Measurements from ENCODE around the gene LUZP2.

The LUZP2 gene

DNA sequence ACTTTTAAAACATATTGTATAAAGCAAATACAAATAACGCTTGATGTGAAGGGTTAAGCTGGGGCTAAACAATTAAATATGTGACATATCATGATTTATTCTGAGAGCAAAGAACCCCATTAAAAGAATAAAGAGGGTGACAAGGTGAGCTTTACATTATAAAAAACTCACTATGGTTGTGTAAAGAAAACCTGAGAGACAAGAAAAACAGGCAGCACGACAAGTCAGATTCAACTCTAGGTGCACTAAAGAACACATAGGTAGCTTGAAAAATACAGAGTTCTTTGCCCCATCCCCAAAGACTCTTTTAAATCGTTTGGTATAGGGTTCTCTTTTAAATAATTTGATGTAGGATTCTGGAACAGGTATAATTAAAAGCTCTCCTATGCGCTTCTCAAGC, 63.5 kb downstream of the LUZP2 start:
- H3K4me3 ChIP-seq (ENCODE audit: low read depth, low read length) = no peak overlapping the region

DNA sequence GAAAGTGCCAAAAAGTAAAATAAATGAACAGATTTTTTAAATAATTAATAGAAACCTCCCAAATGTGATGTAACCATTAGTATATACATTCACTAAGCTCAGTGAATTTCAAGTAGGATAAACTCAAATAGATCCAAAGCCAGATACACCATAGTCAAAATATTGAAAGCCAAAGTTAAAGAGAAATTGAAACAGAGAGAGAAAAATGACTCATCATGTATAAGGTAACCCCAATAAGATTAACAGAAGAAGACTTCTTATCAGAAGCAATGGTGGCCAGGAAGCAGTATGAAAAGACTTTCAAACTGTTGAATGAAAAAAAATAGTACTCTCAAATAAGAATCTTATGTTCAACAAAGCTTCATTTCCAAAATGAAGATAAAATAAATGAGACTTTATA, 70.5 kb downstream of the LUZP2 start:
- no peak overlapping the region for H3K4me3 ChIP-seq (ENCODE audit: low read depth, low read length)

DNA sequence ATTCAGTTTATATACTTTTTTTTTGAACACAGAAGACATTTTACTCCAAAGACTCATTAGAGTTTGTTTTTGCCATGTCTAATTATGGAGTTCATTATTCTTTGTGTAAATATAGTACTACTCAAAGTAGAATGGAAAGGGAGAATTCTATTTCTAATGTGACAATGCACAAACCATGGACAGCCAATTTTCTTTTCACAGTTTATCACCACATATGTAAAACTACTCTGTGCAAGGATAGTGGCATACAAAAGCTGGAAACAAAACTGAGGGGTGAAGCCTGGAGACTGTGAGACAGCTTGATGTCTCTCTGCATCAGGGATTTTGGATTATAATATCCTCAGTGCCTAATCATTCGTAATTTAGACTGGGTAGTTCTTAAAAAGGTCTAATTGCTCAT, 75.5 kb downstream of the LUZP2 start:
- no peak overlapping the region for H3K4me3 ChIP-seq (ENCODE audit: low read depth, low read length)

- H3K4me3 ChIP-seq (ENCODE audit: low read depth, low read length) = no peak overlapping the region
Measured at GRCh38 chr11:24574461-24574860, 77.6 kb downstream of the LUZP2 start.

- no peak overlapping the region for H3K4me3 ChIP-seq (ENCODE audit: low read depth, low read length)
Measured at GRCh38 chr11:24575392-24575791, 78.5 kb downstream of the LUZP2 start.

DNA sequence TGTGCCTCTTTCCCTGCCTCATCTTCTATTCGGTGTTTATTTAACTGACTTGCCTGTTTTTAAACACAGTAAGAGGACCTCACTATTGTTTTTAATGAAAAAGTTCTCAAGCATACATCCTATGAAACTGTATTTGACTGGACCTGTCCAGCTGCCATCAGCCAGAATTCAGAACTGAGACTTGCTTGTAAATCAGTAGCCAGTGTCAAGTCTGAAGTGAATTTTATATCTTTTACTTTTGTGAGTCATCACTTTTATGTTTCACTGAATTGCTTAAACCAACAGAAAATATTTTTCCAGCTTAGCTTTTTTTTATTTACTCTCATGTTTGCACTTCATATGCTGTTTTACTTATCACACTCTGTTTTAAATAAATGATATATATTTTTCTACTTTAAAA, 88.3 kb downstream of the LUZP2 start:
- H3K4me3 ChIP-seq (ENCODE audit: low read depth, low read length) = no peak overlapping the region

GRCh38 chr11:24587635-24588034, 90.8 kb downstream of the LUZP2 start:
- no peak overlapping the region for H3K4me3 ChIP-seq (ENCODE audit: low read depth, low read length)

DNA sequence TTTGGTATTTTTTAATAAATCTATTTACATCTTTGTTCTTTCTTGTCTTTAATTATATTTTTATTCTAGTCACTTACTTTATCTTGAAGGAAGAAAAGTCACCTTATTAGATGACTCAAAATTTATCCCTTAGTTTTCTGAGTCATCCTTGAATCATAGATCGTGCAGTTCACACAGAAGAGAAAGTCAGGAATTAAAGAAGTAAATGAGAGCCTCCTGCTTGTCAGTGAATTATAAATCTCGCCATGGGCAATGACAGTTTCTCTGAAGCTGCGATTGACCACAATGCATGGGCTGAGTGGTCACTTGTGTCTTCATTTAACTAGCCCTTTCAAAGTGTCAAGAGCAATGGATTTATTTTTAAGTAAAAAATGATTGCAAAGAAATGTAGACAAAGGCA, 91.2 kb downstream of the LUZP2 start:
- H3K4me3 ChIP-seq (ENCODE audit: low read depth, low read length) = no peak overlapping the region

DNA sequence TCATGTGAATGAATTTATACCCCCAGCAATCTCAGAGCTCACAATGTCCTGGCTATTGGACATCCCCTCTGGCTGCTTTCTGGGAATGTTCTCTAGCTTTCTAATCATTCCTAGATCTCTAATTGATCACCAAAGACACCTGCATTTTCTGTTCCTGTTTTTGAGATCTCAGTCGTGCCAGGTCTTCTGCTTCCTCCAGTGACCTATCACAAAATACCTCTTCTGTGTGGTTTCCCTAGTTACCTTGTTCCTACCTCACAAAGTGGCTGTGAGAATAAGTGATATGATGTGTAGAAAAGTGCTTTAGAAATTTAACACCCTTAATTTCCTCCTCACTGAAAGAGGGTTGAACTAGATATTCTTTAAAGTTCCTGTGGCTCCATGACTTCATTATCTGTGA, 92.2 kb downstream of the LUZP2 start:
- H3K4me3 ChIP-seq (ENCODE audit: low read depth, low read length) = no peak overlapping the region

GRCh38 chr11:24591283-24591682, 94.4 kb downstream of the LUZP2 start:
- H3K4me3 ChIP-seq (ENCODE audit: low read depth, low read length) = no peak overlapping the region

DNA sequence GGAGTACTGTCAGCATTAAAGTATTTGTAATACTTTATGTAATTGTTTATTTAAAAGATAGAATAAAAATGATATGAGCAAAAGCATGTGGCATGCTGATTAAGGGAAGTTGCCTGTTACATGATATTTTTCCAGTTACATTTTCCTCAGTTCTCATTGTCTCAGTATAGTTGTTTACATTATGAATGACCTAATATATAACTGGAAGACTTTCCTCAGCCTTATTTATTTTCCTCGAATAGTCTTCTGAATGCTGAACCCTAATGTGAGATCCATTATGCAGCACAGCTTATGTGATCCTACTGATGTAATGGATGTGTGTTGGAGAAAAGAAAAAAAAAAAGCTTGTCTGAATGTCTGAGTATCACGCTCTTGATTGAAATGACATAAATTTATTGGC, 95.5 kb downstream of the LUZP2 start:
- no peak overlapping the region for H3K4me3 ChIP-seq (ENCODE audit: low read depth, low read length)

- H3K4me3 ChIP-seq (ENCODE audit: low read depth, low read length) = no peak overlapping the region
Measured at GRCh38 chr11:24593332-24593731, 96.5 kb downstream of the LUZP2 start.

- no peak overlapping the region for H3K4me3 ChIP-seq (ENCODE audit: low read depth, low read length)
Measured at GRCh38 chr11:24594401-24594800, 97.5 kb downstream of the LUZP2 start.

DNA sequence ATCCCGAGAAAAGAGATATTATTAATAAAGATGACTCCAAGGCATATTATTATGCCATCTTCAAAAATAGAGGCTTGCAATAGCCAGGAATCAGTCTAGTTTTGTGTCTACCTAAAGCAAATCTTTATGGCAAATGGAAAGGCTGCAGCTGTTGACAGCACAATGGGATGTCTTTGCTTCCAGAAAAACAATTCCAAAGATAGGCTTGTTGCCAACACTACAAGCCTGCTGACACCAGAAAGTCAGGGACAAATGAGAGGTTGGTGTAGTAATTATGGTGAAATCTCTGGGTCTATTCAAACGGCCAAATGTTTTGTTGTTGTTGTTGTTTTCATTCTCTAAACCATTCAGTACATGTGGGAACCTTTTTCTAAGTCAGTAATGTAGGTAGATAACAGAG, 101.8 kb downstream of the LUZP2 start:
- H3K4me3 ChIP-seq (ENCODE audit: low read depth, low read length) = no peak overlapping the region

GRCh38 chr11:24609192-24610119, 112.6 kb downstream of the LUZP2 start:
- no peak overlapping the region for H3K4me3 ChIP-seq (ENCODE audit: low read depth, low read length)

GRCh38 chr11:24615451-24616160, 118.8 kb downstream of the LUZP2 start:
- H3K4me3 ChIP-seq (ENCODE audit: low read depth, low read length) = no peak overlapping the region

- H3K4me3 ChIP-seq (ENCODE audit: low read depth, low read length) = no peak overlapping the region
Measured at GRCh38 chr11:24617856-24618255, 121.0 kb downstream of the LUZP2 start.

DNA sequence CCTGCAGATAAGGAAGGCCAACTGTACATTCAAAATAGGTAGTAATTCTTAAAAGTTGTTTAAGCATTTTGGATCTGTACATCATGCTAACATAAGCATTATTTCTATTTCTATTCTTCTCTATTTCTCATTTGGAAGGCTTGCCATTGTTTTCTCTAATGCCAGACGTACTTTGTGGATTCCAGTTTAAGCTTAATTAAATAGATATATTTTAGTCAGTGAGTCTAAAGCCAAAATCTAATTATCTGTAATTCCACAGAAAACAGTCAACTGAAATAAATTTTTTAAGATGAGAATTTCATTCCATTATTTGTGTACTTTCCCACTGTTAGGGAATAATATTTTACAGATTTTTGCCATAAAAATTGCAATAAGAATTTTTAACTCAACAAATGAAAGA, 123.0 kb downstream of the LUZP2 start:
- H3K4me3 ChIP-seq (ENCODE audit: low read depth, low read length) = no peak overlapping the region

DNA sequence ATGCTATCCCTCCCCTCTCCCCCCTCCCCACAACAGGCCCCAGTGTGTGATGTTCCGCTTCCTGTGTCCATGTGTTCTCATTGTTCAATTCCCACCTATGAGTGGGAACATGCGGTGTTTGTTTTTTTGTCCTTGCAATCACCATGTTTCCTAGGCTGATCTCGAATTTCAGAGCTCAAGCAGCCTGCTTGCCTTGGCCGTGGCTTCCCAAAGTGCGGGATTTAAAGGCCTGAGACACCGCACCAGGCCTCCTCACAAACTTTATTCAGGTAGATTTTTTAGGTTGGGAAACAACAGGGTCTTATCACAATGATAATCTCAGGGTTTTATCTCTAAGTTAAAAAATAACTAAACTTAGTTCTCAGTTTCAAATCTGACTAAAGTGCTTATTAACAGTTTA, 125.4 kb downstream of the LUZP2 start:
- no peak overlapping the region for H3K4me3 ChIP-seq (ENCODE audit: low read depth, low read length)

- H3K4me3 ChIP-seq (ENCODE audit: low read depth, low read length) = no peak overlapping the region
Measured at GRCh38 chr11:24623121-24623520, 126.3 kb downstream of the LUZP2 start.

DNA sequence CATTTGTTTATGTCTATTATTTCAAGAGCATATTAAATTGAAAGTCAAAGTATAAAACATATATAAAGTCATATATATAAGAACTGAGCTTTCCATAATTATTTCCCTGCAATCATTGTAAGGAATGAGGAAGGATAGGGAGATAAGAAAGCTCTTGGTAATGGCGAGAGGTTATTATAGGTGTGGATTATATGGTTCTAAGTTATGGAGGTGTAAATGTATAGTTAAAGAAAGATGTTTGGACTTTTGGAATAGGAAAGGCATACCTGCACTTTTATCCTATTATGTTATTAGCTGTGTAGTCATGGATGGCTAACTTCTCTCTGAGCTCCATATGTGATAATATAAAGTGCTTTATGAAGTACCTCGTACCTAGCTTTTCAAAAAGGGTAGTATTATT, 127.6 kb downstream of the LUZP2 start:
- no peak overlapping the region for H3K4me3 ChIP-seq (ENCODE audit: low read depth, low read length)

GRCh38 chr11:24625975-24626374, 129.1 kb downstream of the LUZP2 start:
- no peak overlapping the region for H3K4me3 ChIP-seq (ENCODE audit: low read depth, low read length)
